HepG2 (cell line): ENCODE results near the gene KCND3. TPM values are rescaled to one million over a fixed set of nuclear protein-coding genes. Genes with fewer than 3 reads are reported as not detected.

Experiments used
- ATAC-seq: fragments of 200-7000 bp; cut with Tn5 transposase; 3 replicates; pipeline ENCODE4 v1.9.1; 2020; ENCODE audit warnings: mild to moderate bottlenecking, moderate library complexity
- BruUV-seq: library from RNA; stranded (reverse); fragments of 400-500 nt; replicated peaks from 2 replicates; lab custom pipeline; 2021; lab: Mats Ljungman, UMichigan
- CTCF ChIA-PET: fragments of 300-600 bp; formaldehyde crosslinking; extraction: SDS; loops from one replicate; lab custom pipeline; 2021; ENCODE audit warnings: low total read pairs, inconsistent platforms, low intra/inter-chr PET ratio; lab: Yijun Ruan, JAX
- POLR2A ChIA-PET: fragments of 350-600 bp; sonication (Branson Sonifier 250); formaldehyde crosslinking; loops from one replicate; lab custom pipeline; 2020; ENCODE audit warnings: antibody characterized with exemption, inconsistent platforms; lab: Yijun Ruan, JAX
- DNase-seq: peaks from one replicate; pipeline ENCODE4 v3.0.0-alpha.2; 2015; ENCODE audit warnings: low spot score
- FAIRE-seq: peaks from 3 replicates; lab custom pipeline; 2011; peaks lifted over from hg19 to GRCh38; lab: Jason Lieb, UNC
- H2AFZ ChIP-seq: one replicate; pipeline ENCODE4 v1.6.1; 2011; ENCODE audit warnings: low read length, inconsistent platforms
- H3K27ac ChIP-seq: fragments of 300-600 bp; 3 replicates; pipeline ENCODE4 v1.8.0; 2011; ENCODE audit warnings: mixed run types, mild to moderate bottlenecking, mixed read lengths, low read length, inconsistent platforms; ENCODE audit not compliant: insufficient read depth; ENCODE audit errors: extremely low read length
- H3K27me3 ChIP-seq, 2 experiments: fragments of 200-600 bp in 1 of 2; 2 replicates in 1 of 2; 3 replicates in 1 of 2; pipeline versions ENCODE4 v1.6.0 to v1.8.0; 2011; ENCODE audit warnings: low read length in 2 of 2, mild to moderate bottlenecking in 2 of 2, moderate library complexity in 2 of 2, inconsistent platforms in 1 of 2; ENCODE audit not compliant: insufficient read depth in 2 of 2, control insufficient read depth in 1 of 2
- H3K36me3 ChIP-seq, 2 experiments: fragments of 200-600 bp in 1 of 2; replicated peaks in 1 of 2; 2 replicates in 1 of 2; 3 replicates in 1 of 2; pipeline versions ENCODE4 v1.5.1 to v1.8.0; 2011; ENCODE audit warnings: low read length in 2 of 2, inconsistent platforms in 1 of 2; ENCODE audit not compliant: insufficient read depth in 2 of 2, control insufficient read depth in 1 of 2
- H3K4me1 ChIP-seq: 2 replicates; pipeline ENCODE4 v1.5.1; 2012; ENCODE audit warnings: low read length, inconsistent platforms; ENCODE audit not compliant: insufficient read depth
- H3K4me2 ChIP-seq: 2 replicates; pipeline ENCODE4 v1.6.0; 2011; ENCODE audit warnings: low read depth, low read length, inconsistent platforms
- H3K4me3 ChIP-seq, 3 experiments: fragments of 200-600 bp in 1 of 3; sonication (generic), shearing (Covaris generic) in 1 of 3; replicated peaks in 1 of 3; 2 replicates each; pipeline ENCODE4 v1.5.1; 2011 to 2016; ENCODE audit warnings: low read length in 3 of 3, inconsistent platforms in 2 of 3, low read depth in 2 of 3, mild to moderate bottlenecking in 2 of 3, control low read depth in 1 of 3, mixed read lengths in 1 of 3; ENCODE audit not compliant: insufficient read depth in 1 of 3
- H3K79me2 ChIP-seq: one replicate; pipeline ENCODE4 v1.6.1; 2011; ENCODE audit warnings: low read length, inconsistent platforms; ENCODE audit not compliant: insufficient read depth
- H3K9ac ChIP-seq: 2 replicates; pipeline ENCODE4 v1.6.0; 2011; ENCODE audit warnings: mild to moderate bottlenecking, low read depth, low read length, inconsistent platforms; ENCODE audit not compliant: insufficient read depth
- H3K9me3 ChIP-seq: 2 replicates; pipeline ENCODE4 v1.5.1; 2012; ENCODE audit warnings: mild to moderate bottlenecking, low read length
- H4K20me1 ChIP-seq: 2 replicates; pipeline ENCODE4 v1.6.0; 2011; ENCODE audit warnings: inconsistent platforms, mild to moderate bottlenecking, low read length, moderate library complexity; ENCODE audit not compliant: insufficient read depth
- FIP1L1 ChIP-seq: fragments of 200-400 bp; formaldehyde crosslinking; IDR thresholded peaks from 2 replicates; pipeline ENCODE4 v1.6.1; 2018; ENCODE audit warnings: low read depth, mild to moderate bottlenecking, low read length, moderate library complexity, borderline replicate concordance; ENCODE audit not compliant: insufficient read depth
- GABPB1 ChIP-seq: IDR thresholded peaks from 2 replicates; pipeline ENCODE4 v1.6.1; 2016; ENCODE audit warnings: mild to moderate bottlenecking, missing genetic modification reagents, moderate library complexity, missing compliant biosample characterization
- NFIC ChIP-seq: IDR thresholded peaks from 2 replicates; pipeline ENCODE4 v1.6.1; 2012; ENCODE audit warnings: mild to moderate bottlenecking, low read length, inconsistent platforms
- POLR2A ChIP-seq, 2 experiments: IDR thresholded peaks; 2 replicates each; pipeline ENCODE4 v1.6.1; 2011; ENCODE audit warnings: low read depth in 2 of 2, low read length in 2 of 2, mild to moderate bottlenecking in 1 of 2, moderate library complexity in 1 of 2; ENCODE audit not compliant: insufficient read depth in 1 of 2
- ZBTB21 ChIP-seq: sonication (generic); formaldehyde crosslinking; IDR thresholded peaks from 2 replicates; pipeline ENCODE4 v1.4.0; 2020; ENCODE audit warnings: missing genetic modification reagents
- ZC3H13 ChIP-seq: sonication (generic); formaldehyde crosslinking; IDR thresholded peaks from 2 replicates; pipeline ENCODE4 v1.8.1; 2023; ENCODE audit warnings: mild to moderate bottlenecking, missing genetic modification reagents, moderate library complexity
- ZFP36 ChIP-seq: fragments of 150-350 bp; IDR thresholded peaks from 2 replicates; pipeline ENCODE4 v1.6.1; 2018; ENCODE audit warnings: borderline replicate concordance, low read length, low read depth; ENCODE audit not compliant: partially characterized antibody
- ZMYM4 ChIP-seq: sonication (generic); formaldehyde crosslinking; IDR thresholded peaks from 2 replicates; pipeline ENCODE4 v1.8.1; 2023; ENCODE audit warnings: mild to moderate bottlenecking, missing genetic modification reagents
- ZNF552 ChIP-seq: sonication (generic); formaldehyde crosslinking; IDR thresholded peaks from 2 replicates; pipeline ENCODE4 v1.9.0; 2022; ENCODE audit warnings: missing genetic modification reagents, mild to moderate bottlenecking, borderline replicate concordance
- ZNF720 ChIP-seq: sonication (generic); formaldehyde crosslinking; IDR thresholded peaks from 2 replicates; pipeline ENCODE4 v1.4.0; 2020; ENCODE audit warnings: missing genetic modification reagents
- WGBS: methylation state at CpG from one replicate; pipeline ENCODE4 v1.1.6; 2017; ENCODE audit warnings: low lambda C conversion rate; 5-methylcytosine and 5-hydroxymethylcytosine counted together
- in situ Hi-C: cut with HindIII; loops from 2 replicates; pipeline ENCODE4 v1.10.0; 2017; ENCODE audit warnings: low pct_unique_long_range_greater_than_20kb; ENCODE audit not compliant: extremely low pct_ligation_motif_present
- intact Hi-C: fragments of 100-400 bp; cut with micrococcal nuclease; formaldehyde crosslinking; loops from one replicate; pipeline ENCODE4 v1.10.0; 2022; ENCODE audit not compliant: unreplicated experiment
- polyA plus RNA-seq, 8 experiments: library from polyadenylated mRNA; depleted of rRNA in 3 of 8; stranded (reverse) in 7 of 8; unstranded in 1 of 8; fragments of >200 nt; fragmentation: Illumina TruSeq in 4 of 8; extraction: Trizol in 4 of 8; gene quantifications; 2 replicates each; pipeline versions ENCODE4 v1.2.1 to v1.2.3, GENCODE V29; 2011 to 2016; ENCODE audit warnings: low read depth in 4 of 8, missing spikeins in 1 of 8, mixed read lengths in 1 of 8; ENCODE audit not compliant: insufficient read depth in 1 of 8
- total RNA-seq, 5 experiments: library from RNA; depleted of rRNA; stranded (reverse); fragments of >200 nt; fragmentation: Illumina TruSeq; extraction: Trizol; gene quantifications; 2 replicates each; pipeline ENCODE4 v1.2.3, GENCODE V29; 2016; ENCODE audit warnings: low read depth in 1 of 5
- TF ChIP-seq, protein P1 (sequence below): sonication (generic); formaldehyde crosslinking; IDR thresholded peaks from 2 replicates; pipeline ENCODE4 v1.4.0; 2020; ENCODE audit warnings: missing genetic modification reagents, borderline replicate concordance
- TF ChIP-seq, protein P2 (sequence below): sonication (generic); formaldehyde crosslinking; conservative IDR thresholded peaks from 2 replicates; pipeline ENCODE4 v1.4.0; 2020; ENCODE audit warnings: missing genetic modification reagents

Gene KCND3
- total and polyA plus RNA-seq, 2 of the 13 experiments (the other 11 are each of a cell fraction or from before 2014, with no cell fraction given), result 0.04 TPM; not detected in 1

DNA sequence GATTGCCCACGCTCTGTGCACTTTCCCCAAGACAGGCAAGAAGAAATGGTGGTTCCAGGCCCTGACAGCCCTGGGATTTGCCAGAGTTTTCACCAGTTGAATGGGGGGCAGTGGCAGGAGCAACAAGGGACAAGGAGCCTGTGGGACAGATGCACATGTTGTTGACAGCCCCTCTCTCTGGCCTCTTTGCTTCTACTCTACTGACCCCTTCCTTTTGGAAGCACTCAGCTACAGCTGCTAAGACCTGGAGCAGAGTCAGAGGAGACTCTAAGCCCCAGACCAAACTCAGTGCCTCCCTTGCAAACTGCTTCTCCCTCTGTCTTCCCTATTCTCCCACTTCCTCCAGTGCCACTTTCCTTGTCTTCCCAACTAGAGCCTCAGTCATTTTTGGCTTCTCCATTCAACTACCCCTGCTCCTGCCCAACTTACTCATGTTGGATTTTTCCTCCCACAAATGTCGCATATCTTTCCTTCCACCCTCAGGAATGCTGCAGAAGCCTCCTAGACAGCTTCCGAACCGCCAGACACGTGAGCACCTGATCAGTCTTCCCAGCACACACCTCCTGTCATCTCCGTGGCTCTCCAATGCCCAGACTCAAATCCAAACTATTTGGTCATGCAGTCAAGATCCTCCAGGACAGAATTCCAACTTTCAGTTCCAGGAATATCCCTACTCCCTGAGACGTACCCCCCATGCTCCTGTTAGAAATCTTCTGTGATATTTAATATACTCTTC lies 259.4 kb downstream of the KCND3 start:
- ChIA-PET CTCF (no interaction called here), POLR2A (interaction anchor here (0.5 kb wide), 1 partner anchor 42 kb away, joined by 3 read pairs; no protein-coding TSS in a partner anchor)
- FAIRE-seq (no peak), ATAC-seq (no peak), DNase-seq (no peak)
- 94% methylated on average over 6 of the region's 7 CpGs for WGBS
- Histone ChIP-seq H3K4me1 (peaks cover 64% of the 10 kb centered on the region), H3K9me3 (no peaks in the 10 kb centered on the region), H4K20me1 (no peaks in the 10 kb centered on the region), H3K36me3 (0 out of 5 replicates have a peak, but pooled peaks cover 0 to 2% of the 10 kb centered on the region in 2 experiments), H2AFZ (no peak overlapping the region), H3K27me3 (no peaks in the 10 kb centered on the region), H3K4me3 (no peak overlapping the region), H3K79me2 (peaks cover 3% of the 10 kb centered on the region), H3K27ac (no peak overlapping the region), H3K4me2 (no peak overlapping the region), H3K9ac (no peak overlapping the region)
- TF ChIP-seq, protein P1, sequence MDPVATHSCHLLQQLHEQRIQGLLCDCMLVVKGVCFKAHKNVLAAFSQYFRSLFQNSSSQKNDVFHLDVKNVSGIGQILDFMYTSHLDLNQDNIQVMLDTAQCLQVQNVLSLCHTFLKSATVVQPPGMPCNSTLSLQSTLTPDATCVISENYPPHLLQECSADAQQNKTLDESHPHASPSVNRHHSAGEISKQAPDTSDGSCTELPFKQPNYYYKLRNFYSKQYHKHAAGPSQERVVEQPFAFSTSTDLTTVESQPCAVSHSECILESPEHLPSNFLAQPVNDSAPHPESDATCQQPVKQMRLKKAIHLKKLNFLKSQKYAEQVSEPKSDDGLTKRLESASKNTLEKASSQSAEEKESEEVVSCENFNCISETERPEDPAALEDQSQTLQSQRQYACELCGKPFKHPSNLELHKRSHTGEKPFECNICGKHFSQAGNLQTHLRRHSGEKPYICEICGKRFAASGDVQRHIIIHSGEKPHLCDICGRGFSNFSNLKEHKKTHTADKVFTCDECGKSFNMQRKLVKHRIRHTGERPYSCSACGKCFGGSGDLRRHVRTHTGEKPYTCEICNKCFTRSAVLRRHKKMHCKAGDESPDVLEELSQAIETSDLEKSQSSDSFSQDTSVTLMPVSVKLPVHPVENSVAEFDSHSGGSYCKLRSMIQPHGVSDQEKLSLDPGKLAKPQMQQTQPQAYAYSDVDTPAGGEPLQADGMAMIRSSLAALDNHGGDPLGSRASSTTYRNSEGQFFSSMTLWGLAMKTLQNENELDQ (CRISPR knock-in tag), result no peak
- TF ChIP-seq ZBTB21 (CRISPR knock-in tag) (no peak), ZC3H13 (CRISPR knock-in tag) (no peak), FIP1L1 (no peak), ZNF720 (no peak), ZNF552 (CRISPR knock-in tag) (no peak), POLR2A (IDR thresholded peaks at IDR 0.05; ENCODE audit: insufficient read depth in 1 of 2, low read depth in 2 of 2, low read length in 2 of 2) (no peak), ZFP36 (no peak), GABPB1 (no peak), NFIC (no peak), ZMYM4 (no peak)
- TF ChIP-seq, protein P2, sequence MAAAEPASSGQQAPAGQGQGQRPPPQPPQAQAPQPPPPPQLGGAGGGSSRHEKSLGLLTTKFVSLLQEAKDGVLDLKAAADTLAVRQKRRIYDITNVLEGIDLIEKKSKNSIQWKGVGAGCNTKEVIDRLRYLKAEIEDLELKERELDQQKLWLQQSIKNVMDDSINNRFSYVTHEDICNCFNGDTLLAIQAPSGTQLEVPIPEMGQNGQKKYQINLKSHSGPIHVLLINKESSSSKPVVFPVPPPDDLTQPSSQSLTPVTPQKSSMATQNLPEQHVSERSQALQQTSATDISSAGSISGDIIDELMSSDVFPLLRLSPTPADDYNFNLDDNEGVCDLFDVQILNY (CRISPR knock-in tag), result no peak
- in situ Hi-C loops, result no loop called here
- intact Hi-C loops, result no loop called here
- no TSS peak for BruUV-seq
